H1 (cell line): ENCODE data around the gene C19orf47. TPM values are rescaled to one million over a fixed set of nuclear protein-coding genes. Genes with fewer than 3 reads are reported as not detected.

ENCODE experiments used
- BACH1 ChIP-seq: IDR thresholded peaks from 2 replicates; pipeline ENCODE4 v1.6.1; 2012; ENCODE audit warnings: low read length, improper control_type of control experiment
- MAFK ChIP-seq: IDR thresholded peaks from 2 replicates; pipeline ENCODE4 v1.6.1; 2012; ENCODE audit warnings: low read depth, mild to moderate bottlenecking, improper control_type of control experiment, low read length
- RBBP5 ChIP-seq: IDR thresholded peaks from 2 replicates; pipeline ENCODE4 v1.7.1; 2012; ENCODE audit warnings: low read depth, mild to moderate bottlenecking, inconsistent platforms, low read length, moderate library complexity, borderline replicate concordance
- RNF2 ChIP-seq: fragments of 200-900, 300-1000 bp; sonication (generic); IDR thresholded peaks from 2 replicates; pipeline ENCODE4 v1.7.1; 2016; ENCODE audit warnings: borderline replicate concordance, low read depth, mild to moderate bottlenecking, antibody characterized with exemption, low read length; ENCODE audit not compliant: poor library complexity, severe bottlenecking; ENCODE audit errors: missing control alignments
- SAP30 ChIP-seq: fragments of 300-600 bp; sonication (generic); IDR thresholded peaks from 2 replicates; pipeline ENCODE4 v1.7.1; 2012; ENCODE audit warnings: low read length, moderate library complexity, mild to moderate bottlenecking, inconsistent platforms; ENCODE audit not compliant: insufficient read depth, insufficient replicate concordance
- SIN3A ChIP-seq, 2 experiments: IDR thresholded peaks in 1 of 2; conservative IDR thresholded peaks in 1 of 2; 2 replicates each; pipeline ENCODE4 v1.6.1; 2011 to 2012; ENCODE audit warnings: low read length in 2 of 2, improper control_type of control experiment in 1 of 2, low read depth in 1 of 2, mild to moderate bottlenecking in 1 of 2
- SP1 ChIP-seq: IDR thresholded peaks from 2 replicates; pipeline ENCODE4 v1.6.1; 2011; ENCODE audit warnings: low read depth, low read length
- polyA plus RNA-seq, 7 experiments: library from polyadenylated mRNA; depleted of rRNA in 3 of 7; stranded (reverse) in 5 of 7; unstranded in 2 of 7; fragments of >200 nt in 5 of 7; fragments of 200-250 nt in 2 of 7; gene quantifications; 1 replicate in 5 of 7; 2 replicates in 1 of 7; 4 replicates in 1 of 7; pipeline versions ENCODE4 v1.2.1 to v1.2.3, GENCODE V29; 2011 to 2013; ENCODE audit warnings: missing spikeins in 2 of 7, mixed read lengths in 2 of 7
- total RNA-seq: library from RNA; stranded (reverse); fragmentation: NEBNext Ultra II Directional; extraction: Animal tissue kit (Norgen Biotek cat#: 25700); gene quantifications from 2 replicates; pipeline ENCODE4 v1.2.1, GENCODE V29; 2021

C19orf47 gene
- total and polyA plus RNA-seq, 2 of the 8 experiments (the other 6 are each of a cell fraction or from before 2014, with no cell fraction given) = 17.8 to 27.3 TPM

DNA sequence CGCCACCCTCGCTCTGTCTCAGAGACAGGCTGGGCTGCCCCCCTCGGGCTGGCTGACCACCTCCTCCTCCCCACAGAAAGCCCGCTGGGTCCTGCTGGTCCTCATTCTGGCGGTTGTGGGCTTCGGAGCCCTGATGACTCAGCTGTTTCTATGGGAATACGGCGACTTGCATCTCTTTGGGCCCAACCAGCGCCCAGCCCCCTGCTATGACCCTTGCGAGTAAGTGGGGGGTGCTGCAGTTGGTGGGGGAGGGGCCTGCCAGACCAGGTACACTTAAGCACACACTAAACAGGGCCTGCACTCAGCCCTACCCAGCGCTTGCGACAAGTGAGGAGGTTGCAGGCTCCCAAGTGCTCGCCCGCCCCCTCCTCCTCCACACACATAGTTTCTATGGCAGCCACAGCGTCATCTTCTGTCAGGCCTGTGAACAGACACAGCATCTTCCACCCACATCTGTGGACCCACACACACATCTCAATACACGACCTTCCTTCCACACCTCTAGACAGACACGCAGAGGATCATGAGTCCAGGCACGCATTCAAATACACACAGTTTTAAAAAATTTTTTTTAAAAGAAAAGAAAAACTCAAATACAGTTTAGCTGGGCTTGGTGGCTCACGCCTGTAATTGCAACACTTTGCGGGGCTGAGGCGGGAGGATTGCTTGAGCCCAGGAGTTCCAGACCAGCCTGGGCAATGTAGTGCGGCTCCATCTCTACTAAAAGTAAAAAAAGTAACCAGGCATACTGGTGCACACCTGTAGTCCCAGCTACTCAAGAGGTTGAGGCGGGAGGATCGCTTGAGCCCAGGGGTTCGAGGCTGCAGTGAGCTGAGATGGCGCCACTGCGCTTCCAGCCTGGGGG lies 18.7 kb upstream of the C19orf47 start (continued):
- TF ChIP-seq RBBP5 = peak; percentile 37; the same call in 1 of the 2 replicates
- TF ChIP-seq RNF2 = no peak
- peak; percentile 10; the same call in 1 of the 2 replicates for TF ChIP-seq SP1
- no peak for TF ChIP-seq SAP30
- TF ChIP-seq BACH1 = peak; percentile 92
- peak in 1 of 2 experiments; percentile 79; a peak in 2 of 4 replicates for TF ChIP-seq SIN3A (conservative IDR thresholded peaks at IDR 0.05 in 1 of 2, IDR thresholded peaks at IDR 0.05 in 1 of 2; ENCODE audit: low read depth in 1 of 2, low read length in 2 of 2)
- peak; percentile 90 for TF ChIP-seq MAFK
